PC-9 (cell line): ENCODE data around the gene CABCOCO1. TPM values are rescaled to one million over a fixed set of nuclear protein-coding genes. Genes with fewer than 3 reads are reported as not detected.
"Not testable (repeated sequence)": the region's sequence is repeated elsewhere in the genome, so short reads cannot be mapped to it uniquely, and the experiment has no call there.

Experiments
- BruUV-seq: library from RNA; stranded (reverse); fragments of 400-500 nt; replicated peaks from 2 replicates; lab custom pipeline; 2021; lab: Mats Ljungman, UMichigan
- CTCF ChIA-PET: fragments of 300-600 bp; sonication (Branson Sonifier 250); formaldehyde crosslinking; loops from one replicate; lab custom pipeline; 2022; ENCODE audit warnings: antibody characterized with exemption; lab: Charles Lee
- POLR2A ChIA-PET: fragments of 300-600 bp; sonication (Branson Sonifier 250); formaldehyde crosslinking; loops from one replicate; lab custom pipeline; 2022; ENCODE audit warnings: antibody characterized with exemption; ENCODE audit not compliant: unreplicated experiment; lab: Charles Lee
- DNase-seq, 2 experiments: peaks; one replicate each; pipeline versions ENCODE4 v3.0.0 to v3.0.0-alpha.2; 2015 to 2022; ENCODE audit warnings: mixed read lengths in 1 of 2
- H2AFZ ChIP-seq: fragments of 200-600 bp; sonication (generic); 2 replicates; pipeline ENCODE4 v1.8.1; 2017; ENCODE audit warnings: antibody characterized with exemption
- H3F3A ChIP-seq: fragments of 200-600 bp; sonication (generic); 2 replicates; pipeline ENCODE4 v1.8.1; 2017; ENCODE audit warnings: antibody characterized with exemption, mild to moderate bottlenecking, low read depth; ENCODE audit not compliant: insufficient read depth
- H3K27ac ChIP-seq: fragments of 200-600 bp; sonication (generic); 2 replicates; pipeline ENCODE4 v1.6.1; 2016; ENCODE audit warnings: mixed run types
- H3K27me3 ChIP-seq: fragments of 200-600 bp; sonication (generic); 2 replicates; pipeline ENCODE4 v1.6.1; 2016; ENCODE audit warnings: low read depth, mixed run types; ENCODE audit not compliant: insufficient read depth
- H3K36me3 ChIP-seq: fragments of 200-600 bp; sonication (generic); 2 replicates; pipeline ENCODE4 v1.6.1; 2016; ENCODE audit warnings: low read depth, mixed run types
- H3K4me1 ChIP-seq: fragments of 200-600 bp; sonication (generic); replicated peaks from 2 replicates; pipeline ENCODE4 v1.6.1; 2016; ENCODE audit warnings: mixed run types; ENCODE audit not compliant: insufficient read depth
- H3K4me2 ChIP-seq: fragments of 200-600 bp; sonication (generic); 2 replicates; pipeline ENCODE4 v1.6.1; 2017; ENCODE audit warnings: mixed run types
- H3K4me3 ChIP-seq: fragments of 200-600 bp; sonication (generic); 2 replicates; pipeline ENCODE4 v1.6.1; 2016; ENCODE audit warnings: mixed run types
- H3K79me2 ChIP-seq: fragments of 200-600 bp; sonication (generic); 2 replicates; pipeline ENCODE4 v1.6.1; 2017; ENCODE audit warnings: low read depth, mixed run types
- H3K9me2 ChIP-seq: fragments of 200-600 bp; sonication (generic); 2 replicates; pipeline ENCODE4 v1.8.1; 2017; ENCODE audit warnings: mild to moderate bottlenecking; ENCODE audit not compliant: insufficient read depth
- H3K9me3 ChIP-seq: fragments of 200-600 bp; sonication (generic); 2 replicates; pipeline ENCODE4 v1.8.1; 2016; ENCODE audit warnings: low read depth; ENCODE audit not compliant: insufficient read depth
- H4K20me1 ChIP-seq: fragments of 200-600 bp; sonication (generic); 2 replicates; pipeline ENCODE4 v1.8.1; 2017; ENCODE audit not compliant: insufficient read depth
- CTCF ChIP-seq: fragments of 200-600 bp; sonication (generic); conservative IDR thresholded peaks from 2 replicates; pipeline ENCODE4 v1.6.1; 2017; ENCODE audit warnings: mixed run types, antibody characterized with exemption, mild to moderate bottlenecking, moderate library complexity
- EZH2 ChIP-seq: fragments of 200-600 bp; sonication (generic); IDR thresholded peaks from 2 replicates; pipeline ENCODE4 v1.8.0; 2017; ENCODE audit warnings: antibody characterized with exemption, low read depth
- intact Hi-C: fragments of 100-400 bp; cut with micrococcal nuclease; formaldehyde crosslinking; loops from one replicate; pipeline ENCODE4 v1.10.0; 2022; ENCODE audit not compliant: unreplicated experiment
- total RNA-seq: library from RNA; stranded (reverse); gene quantifications from 2 replicates; pipeline ENCODE4 v1.2.3, GENCODE V29; 2021

CABCOCO1 gene
- total RNA-seq, 1 experiment from 2014 or later = not detected

- no peak overlapping the region for H3K4me3 ChIP-seq
- BruUV-seq = no TSS peak
- CTCF ChIA-PET = no interaction called here
- intact Hi-C loops = no loop called here
- H3K79me2 ChIP-seq = no peaks in the 10 kb centered on the region
- no peak for DNase-seq
- no peaks in the 10 kb centered on the region for H3K9me2 ChIP-seq
- no peaks in the 10 kb centered on the region for H3K36me3 ChIP-seq
- no peak overlapping the region for H2AFZ ChIP-seq
- no peak overlapping the region for H3K4me2 ChIP-seq
- H3K27ac ChIP-seq = no peak overlapping the region
- no peaks in the 10 kb centered on the region for H4K20me1 ChIP-seq
- POLR2A ChIA-PET = no interaction called here
- no peaks in the 10 kb centered on the region for H3K9me3 ChIP-seq
- no peaks in the 10 kb centered on the region for H3F3A ChIP-seq
- H3K4me1 ChIP-seq = no peaks in the 10 kb centered on the region
- no peak for TF ChIP-seq CTCF
- no peak for TF ChIP-seq EZH2
- H3K27me3 ChIP-seq = no peaks in the 10 kb centered on the region
Observed at GRCh38 chr10:61708846-61709245, 46.1 kb downstream of the CABCOCO1 start.

DNA sequence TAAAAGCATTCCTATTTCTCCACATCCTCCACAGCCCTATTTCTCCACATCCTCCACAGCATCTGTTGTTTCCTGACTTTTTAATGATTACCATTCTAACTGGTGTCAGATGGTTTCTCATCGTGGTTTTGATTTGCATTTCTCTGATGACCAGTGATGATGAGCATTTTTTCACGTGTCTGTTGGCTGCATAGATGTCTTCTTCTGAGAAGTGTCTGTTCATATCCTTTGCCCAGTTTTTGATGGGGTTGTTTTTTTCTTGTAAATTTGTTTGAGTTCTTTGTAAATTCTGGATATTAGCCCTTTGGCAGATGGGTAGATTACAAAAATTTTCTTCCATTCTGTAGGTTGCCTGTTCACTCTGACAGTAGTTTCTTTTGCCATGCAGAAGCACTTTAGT, 49.4 kb downstream of the CABCOCO1 start:
- H3K27me3 ChIP-seq, H3K9me3 ChIP-seq, H3K79me2 ChIP-seq, POLR2A ChIA-PET, BruUV-seq, H3K4me2 ChIP-seq, DNase-seq, H4K20me1 ChIP-seq, H2AFZ ChIP-seq, H3K9me2 ChIP-seq, H3F3A ChIP-seq, H3K27ac ChIP-seq, H3K4me3 ChIP-seq, H3K4me1 ChIP-seq, intact Hi-C loops, H3K36me3 ChIP-seq, CTCF ChIA-PET: not testable (repeated sequence)

- POLR2A ChIA-PET, H3K27ac ChIP-seq, H3K9me3 ChIP-seq, H4K20me1 ChIP-seq, H3K27me3 ChIP-seq, BruUV-seq, H2AFZ ChIP-seq, DNase-seq, H3K79me2 ChIP-seq, H3F3A ChIP-seq, H3K36me3 ChIP-seq, H3K4me3 ChIP-seq, H3K9me2 ChIP-seq, H3K4me1 ChIP-seq, intact Hi-C loops, H3K4me2 ChIP-seq, CTCF ChIA-PET: not testable (repeated sequence)
Observed at GRCh38 chr10:61719475-61719874, 56.7 kb downstream of the CABCOCO1 start.

DNA sequence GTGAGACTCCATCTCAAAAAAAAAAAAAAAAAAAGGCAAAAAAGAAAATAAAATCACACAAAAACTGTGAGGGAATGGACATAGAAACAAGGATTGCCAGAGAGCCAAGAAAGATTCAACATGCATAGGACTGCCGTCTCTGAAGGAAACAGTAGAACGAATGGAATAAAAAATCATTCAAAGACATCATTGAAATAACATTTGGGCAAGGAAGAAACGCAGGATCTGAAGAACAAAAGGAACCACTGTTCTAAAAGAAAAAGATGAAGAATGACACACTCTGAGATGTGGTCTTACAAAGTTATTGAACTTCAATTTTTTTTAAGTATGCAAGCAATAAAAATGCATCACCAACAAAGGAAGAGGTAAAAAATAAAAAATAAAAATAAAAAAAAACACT, 57.2 kb downstream of the CABCOCO1 start:
- no peak overlapping the region for H3K4me3 ChIP-seq
- no peak overlapping the region for H3K4me2 ChIP-seq
- POLR2A ChIA-PET = no interaction called here
- H3K4me1 ChIP-seq = no peaks in the 10 kb centered on the region
- BruUV-seq = no TSS peak
- DNase-seq = no peak
- no peaks in the 10 kb centered on the region for H4K20me1 ChIP-seq
- no peaks in the 10 kb centered on the region for H3K27me3 ChIP-seq
- TF ChIP-seq EZH2 (no peak), CTCF (no peak)
- H3K79me2 ChIP-seq = no peaks in the 10 kb centered on the region
- H3K36me3 ChIP-seq = no peaks in the 10 kb centered on the region
- H2AFZ ChIP-seq = no peak overlapping the region
- intact Hi-C loops = loop anchor here (10.0 kb wide), 1 partner anchor 115 kb away; no protein-coding TSS in a partner anchor
- no peaks in the 10 kb centered on the region for H3K9me3 ChIP-seq
- no peaks in the 10 kb centered on the region; the same call in 1 of the 2 replicates for H3K9me2 ChIP-seq
- no peaks in the 10 kb centered on the region for H3F3A ChIP-seq
- H3K27ac ChIP-seq = no peak overlapping the region
- CTCF ChIA-PET = no interaction called here
